K562 (cell line): ENCODE data around the gene FDPS.

ENCODE experiments used
- BRF1 ChIP-seq: IDR thresholded peaks from 3 replicates; pipeline ENCODE4 v1.6.1; 2011; ENCODE audit warnings: borderline replicate concordance, mild to moderate bottlenecking; ENCODE audit not compliant: insufficient read length; ENCODE audit errors: extremely low read depth
- ETS2 ChIP-seq: IDR thresholded peaks from 2 replicates; pipeline ENCODE4 v1.6.1; 2016; ENCODE audit warnings: borderline replicate concordance, missing genetic modification characterization, mild to moderate bottlenecking, moderate library complexity, missing compliant biosample characterization; ENCODE audit not compliant: poor library complexity, severe bottlenecking
- FOSL1 ChIP-seq: fragments of 200-800 bp; sonication (Bioruptor generic); conservative IDR thresholded peaks from 2 replicates; pipeline ENCODE4 v1.6.1; 2016; ENCODE audit warnings: missing genetic modification characterization, missing compliant biosample characterization
- GATAD2A ChIP-seq: fragments of 450-650 bp; IDR thresholded peaks from 2 replicates; pipeline ENCODE4 v1.6.1; 2017
- MAX ChIP-seq: sonication (generic); formaldehyde crosslinking; IDR thresholded peaks from 2 replicates; pipeline ENCODE4 v1.9.0; 2022; ENCODE audit warnings: mild to moderate bottlenecking, missing genetic modification reagents
- RNF2 ChIP-seq: sonication (generic); IDR thresholded peaks from 2 replicates; pipeline ENCODE4 v1.6.1; 2016
- TARDBP ChIP-seq: fragments of 450-650 bp; IDR thresholded peaks from 2 replicates; pipeline ENCODE4 v1.6.1; 2016
- ZBTB1 ChIP-seq: sonication (generic); formaldehyde crosslinking; IDR thresholded peaks from 2 replicates; pipeline ENCODE4 v1.8.1; 2023; ENCODE audit warnings: missing genetic modification reagents, low read depth, mild to moderate bottlenecking, borderline replicate concordance
- ZNF311 ChIP-seq: fragments of 250-450 bp; sonication (Bioruptor Pico); IDR thresholded peaks from 2 replicates; pipeline ENCODE4 v1.4.0; 2020; ENCODE audit warnings: mild to moderate bottlenecking, moderate library complexity
- TF ChIP-seq, protein P1 (sequence below): sonication (generic); formaldehyde crosslinking; IDR thresholded peaks from 2 replicates; pipeline ENCODE4 v1.8.0; 2023; ENCODE audit warnings: missing genetic modification reagents, mild to moderate bottlenecking, borderline replicate concordance

- TF ChIP-seq BRF1, result no peak
- TF ChIP-seq ETS2 (tag), result no peak
- no peak for TF ChIP-seq MAX
- no peak for TF ChIP-seq ZNF311
- TF ChIP-seq, protein P1, sequence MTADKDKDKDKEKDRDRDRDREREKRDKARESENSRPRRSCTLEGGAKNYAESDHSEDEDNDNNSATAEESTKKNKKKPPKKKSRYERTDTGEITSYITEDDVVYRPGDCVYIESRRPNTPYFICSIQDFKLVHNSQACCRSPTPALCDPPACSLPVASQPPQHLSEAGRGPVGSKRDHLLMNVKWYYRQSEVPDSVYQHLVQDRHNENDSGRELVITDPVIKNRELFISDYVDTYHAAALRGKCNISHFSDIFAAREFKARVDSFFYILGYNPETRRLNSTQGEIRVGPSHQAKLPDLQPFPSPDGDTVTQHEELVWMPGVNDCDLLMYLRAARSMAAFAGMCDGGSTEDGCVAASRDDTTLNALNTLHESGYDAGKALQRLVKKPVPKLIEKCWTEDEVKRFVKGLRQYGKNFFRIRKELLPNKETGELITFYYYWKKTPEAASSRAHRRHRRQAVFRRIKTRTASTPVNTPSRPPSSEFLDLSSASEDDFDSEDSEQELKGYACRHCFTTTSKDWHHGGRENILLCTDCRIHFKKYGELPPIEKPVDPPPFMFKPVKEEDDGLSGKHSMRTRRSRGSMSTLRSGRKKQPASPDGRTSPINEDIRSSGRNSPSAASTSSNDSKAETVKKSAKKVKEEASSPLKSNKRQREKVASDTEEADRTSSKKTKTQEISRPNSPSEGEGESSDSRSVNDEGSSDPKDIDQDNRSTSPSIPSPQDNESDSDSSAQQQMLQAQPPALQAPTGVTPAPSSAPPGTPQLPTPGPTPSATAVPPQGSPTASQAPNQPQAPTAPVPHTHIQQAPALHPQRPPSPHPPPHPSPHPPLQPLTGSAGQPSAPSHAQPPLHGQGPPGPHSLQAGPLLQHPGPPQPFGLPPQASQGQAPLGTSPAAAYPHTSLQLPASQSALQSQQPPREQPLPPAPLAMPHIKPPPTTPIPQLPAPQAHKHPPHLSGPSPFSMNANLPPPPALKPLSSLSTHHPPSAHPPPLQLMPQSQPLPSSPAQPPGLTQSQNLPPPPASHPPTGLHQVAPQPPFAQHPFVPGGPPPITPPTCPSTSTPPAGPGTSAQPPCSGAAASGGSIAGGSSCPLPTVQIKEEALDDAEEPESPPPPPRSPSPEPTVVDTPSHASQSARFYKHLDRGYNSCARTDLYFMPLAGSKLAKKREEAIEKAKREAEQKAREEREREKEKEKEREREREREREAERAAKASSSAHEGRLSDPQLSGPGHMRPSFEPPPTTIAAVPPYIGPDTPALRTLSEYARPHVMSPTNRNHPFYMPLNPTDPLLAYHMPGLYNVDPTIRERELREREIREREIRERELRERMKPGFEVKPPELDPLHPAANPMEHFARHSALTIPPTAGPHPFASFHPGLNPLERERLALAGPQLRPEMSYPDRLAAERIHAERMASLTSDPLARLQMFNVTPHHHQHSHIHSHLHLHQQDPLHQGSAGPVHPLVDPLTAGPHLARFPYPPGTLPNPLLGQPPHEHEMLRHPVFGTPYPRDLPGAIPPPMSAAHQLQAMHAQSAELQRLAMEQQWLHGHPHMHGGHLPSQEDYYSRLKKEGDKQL, result no peak
- TF ChIP-seq RNF2, result no peak
- no peak for TF ChIP-seq GATAD2A
- TF ChIP-seq FOSL1 (tag), result no peak
- no peak for TF ChIP-seq TARDBP
- no peak for TF ChIP-seq ZBTB1 (CRISPR knock-in tag)
Measured at GRCh38 chr1:155320252-155320651, 11.6 kb downstream of the FDPS start.
